ENCODE data around the gene IGSF5.

The IGSF5 gene

DNA sequence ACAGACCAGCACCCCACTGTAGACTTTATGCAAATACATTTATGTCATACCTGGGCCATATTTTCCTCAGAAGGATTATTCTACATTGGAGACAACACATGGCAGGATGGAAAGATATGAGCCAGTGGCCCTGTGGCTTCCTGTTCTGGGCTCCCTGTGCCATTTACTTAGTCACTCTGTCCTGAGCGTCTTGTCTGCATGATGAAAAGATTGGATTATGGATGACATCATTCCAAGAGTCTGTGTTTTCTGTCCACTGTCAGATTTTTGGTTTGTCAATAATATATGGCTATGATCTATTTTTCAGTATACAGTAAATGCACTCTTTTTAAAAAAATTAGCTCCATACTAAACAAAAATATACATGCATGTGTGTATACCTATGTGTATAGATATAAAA is 30.8 kb downstream of the IGSF5 start:
- DNase-seq (ENCODE audit: low spot score): no peak
- TF ChIP-seq, protein P1, sequence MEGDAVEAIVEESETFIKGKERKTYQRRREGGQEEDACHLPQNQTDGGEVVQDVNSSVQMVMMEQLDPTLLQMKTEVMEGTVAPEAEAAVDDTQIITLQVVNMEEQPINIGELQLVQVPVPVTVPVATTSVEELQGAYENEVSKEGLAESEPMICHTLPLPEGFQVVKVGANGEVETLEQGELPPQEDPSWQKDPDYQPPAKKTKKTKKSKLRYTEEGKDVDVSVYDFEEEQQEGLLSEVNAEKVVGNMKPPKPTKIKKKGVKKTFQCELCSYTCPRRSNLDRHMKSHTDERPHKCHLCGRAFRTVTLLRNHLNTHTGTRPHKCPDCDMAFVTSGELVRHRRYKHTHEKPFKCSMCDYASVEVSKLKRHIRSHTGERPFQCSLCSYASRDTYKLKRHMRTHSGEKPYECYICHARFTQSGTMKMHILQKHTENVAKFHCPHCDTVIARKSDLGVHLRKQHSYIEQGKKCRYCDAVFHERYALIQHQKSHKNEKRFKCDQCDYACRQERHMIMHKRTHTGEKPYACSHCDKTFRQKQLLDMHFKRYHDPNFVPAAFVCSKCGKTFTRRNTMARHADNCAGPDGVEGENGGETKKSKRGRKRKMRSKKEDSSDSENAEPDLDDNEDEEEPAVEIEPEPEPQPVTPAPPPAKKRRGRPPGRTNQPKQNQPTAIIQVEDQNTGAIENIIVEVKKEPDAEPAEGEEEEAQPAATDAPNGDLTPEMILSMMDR (IDR thresholded peaks at IDR 0.05; ENCODE audit: poor library complexity, severe bottlenecking): no peak
- Histone ChIP-seq H3K27ac (ENCODE audit: poor library complexity, severe bottlenecking) (no peak overlapping the region), H3K36me3 (ENCODE audit: low read depth) (no peaks in the 10 kb centered on the region), H3K4me1 (ENCODE audit: insufficient read depth, poor library complexity, severe bottlenecking) (no peaks in the 10 kb centered on the region), H3K4me3 (ENCODE audit: severe bottlenecking) (no peak overlapping the region), H3K27me3 (ENCODE audit: insufficient read depth, poor library complexity, severe bottlenecking) (no peaks in the 10 kb centered on the region), H3K9me3 (ENCODE audit: severe bottlenecking) (no peaks in the 10 kb centered on the region)
- ATAC-seq (ENCODE audit: low read depth): no peak

DNA sequence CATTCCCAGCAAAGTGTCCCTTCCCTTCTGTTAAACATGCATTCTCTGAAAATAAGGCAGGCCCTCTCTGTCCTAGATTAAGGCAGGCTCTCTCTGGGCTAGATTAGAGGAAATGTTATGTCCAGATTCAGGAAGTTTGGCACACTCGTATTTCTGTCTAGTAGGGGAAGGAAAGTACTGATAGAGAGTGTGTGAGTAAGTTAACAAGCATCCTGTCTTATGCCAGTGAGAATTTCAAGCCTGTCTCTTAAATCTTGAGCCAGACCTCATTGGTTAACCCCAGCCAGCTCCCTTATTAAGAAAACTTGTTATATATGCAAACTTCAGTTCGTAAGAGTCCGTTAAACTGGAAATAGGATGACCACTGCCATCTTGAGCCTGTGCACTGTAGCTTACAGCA is 31.6 kb downstream of the IGSF5 start:
- Histone ChIP-seq H3K27ac (ENCODE audit: poor library complexity, severe bottlenecking) (no peak overlapping the region), H3K9me3 (ENCODE audit: severe bottlenecking) (no peaks in the 10 kb centered on the region), H3K4me3 (ENCODE audit: severe bottlenecking) (no peak overlapping the region), H3K4me1 (ENCODE audit: insufficient read depth, poor library complexity, severe bottlenecking) (no peaks in the 10 kb centered on the region), H3K27me3 (ENCODE audit: insufficient read depth, poor library complexity, severe bottlenecking) (no peaks in the 10 kb centered on the region), H3K36me3 (ENCODE audit: low read depth) (no peaks in the 10 kb centered on the region)
- ATAC-seq (ENCODE audit: low read depth) (no peak), DNase-seq (ENCODE audit: low spot score) (no peak)
- TF ChIP-seq, protein P1 (IDR thresholded peaks at IDR 0.05; ENCODE audit: poor library complexity, severe bottlenecking): no peak

DNA sequence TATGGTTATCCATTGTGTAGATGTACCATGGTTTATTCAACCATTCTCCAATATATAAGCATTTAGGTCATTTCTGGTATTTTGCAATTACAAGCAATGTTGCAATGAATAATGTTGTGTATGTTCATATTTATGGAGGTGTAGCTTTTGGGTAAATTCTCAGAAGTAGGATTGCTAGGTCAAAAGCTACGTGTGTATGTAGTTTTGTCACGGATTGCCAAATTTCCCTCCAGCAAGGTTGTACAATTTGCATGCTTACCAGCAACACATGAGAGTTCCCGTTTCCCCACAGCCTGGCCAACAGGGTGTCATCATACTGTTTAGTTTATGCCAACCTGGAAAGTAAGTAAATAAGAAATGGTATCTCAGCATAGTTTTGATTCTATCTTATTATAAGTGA is 36.3 kb downstream of the IGSF5 start:
- no peak overlapping the region for H3K27ac ChIP-seq (ENCODE audit: poor library complexity, severe bottlenecking)
- H3K4me1 ChIP-seq (ENCODE audit: insufficient read depth, poor library complexity, severe bottlenecking): no peaks in the 10 kb centered on the region
- H3K9me3 ChIP-seq (ENCODE audit: severe bottlenecking): no peaks in the 10 kb centered on the region
- H3K4me3 ChIP-seq (ENCODE audit: severe bottlenecking): no peak overlapping the region
- TF ChIP-seq, protein P1 (IDR thresholded peaks at IDR 0.05; ENCODE audit: poor library complexity, severe bottlenecking): no peak
- ATAC-seq (ENCODE audit: low read depth): no peak
- DNase-seq (ENCODE audit: low spot score): no peak
- H3K27me3 ChIP-seq (ENCODE audit: insufficient read depth, poor library complexity, severe bottlenecking): no peaks in the 10 kb centered on the region
- H3K36me3 ChIP-seq (ENCODE audit: low read depth): no peaks in the 10 kb centered on the region

DNA sequence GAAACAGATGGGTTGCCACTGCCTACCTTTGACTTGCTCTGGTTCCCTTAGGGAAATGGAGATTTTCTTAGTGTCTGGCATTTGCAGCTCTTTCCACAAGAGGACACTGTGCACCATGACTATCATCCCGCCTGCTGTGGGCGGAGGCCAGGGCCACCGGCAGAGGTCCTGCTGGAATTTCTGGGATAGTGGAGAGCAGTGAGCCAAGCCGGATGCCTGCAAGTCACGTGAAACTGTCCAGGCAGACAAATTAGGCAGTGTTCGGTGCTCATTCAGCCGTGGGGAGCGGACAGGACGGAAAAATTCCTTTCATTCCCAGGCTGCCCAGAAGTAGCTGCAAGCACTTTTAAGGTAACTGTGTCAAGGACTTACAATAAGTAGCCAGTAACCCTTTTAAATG is 43.4 kb downstream of the IGSF5 start:
- ATAC-seq (ENCODE audit: low read depth): peak; percentile 99
- peak; percentile 71 for DNase-seq (ENCODE audit: low spot score)
- no peaks in the 10 kb centered on the region for H3K36me3 ChIP-seq (ENCODE audit: low read depth)
- TF ChIP-seq, protein P1 (IDR thresholded peaks at IDR 0.05; ENCODE audit: poor library complexity, severe bottlenecking): peak; percentile 94
- H3K27ac ChIP-seq (ENCODE audit: poor library complexity, severe bottlenecking): no peak overlapping the region
- H3K4me1 ChIP-seq (ENCODE audit: insufficient read depth, poor library complexity, severe bottlenecking): peaks cover 5% of the 10 kb centered on the region
- no peaks in the 10 kb centered on the region for H3K27me3 ChIP-seq (ENCODE audit: insufficient read depth, poor library complexity, severe bottlenecking)
- H3K4me3 ChIP-seq (ENCODE audit: severe bottlenecking): no peak overlapping the region
- H3K9me3 ChIP-seq (ENCODE audit: severe bottlenecking): no peaks in the 10 kb centered on the region

DNA sequence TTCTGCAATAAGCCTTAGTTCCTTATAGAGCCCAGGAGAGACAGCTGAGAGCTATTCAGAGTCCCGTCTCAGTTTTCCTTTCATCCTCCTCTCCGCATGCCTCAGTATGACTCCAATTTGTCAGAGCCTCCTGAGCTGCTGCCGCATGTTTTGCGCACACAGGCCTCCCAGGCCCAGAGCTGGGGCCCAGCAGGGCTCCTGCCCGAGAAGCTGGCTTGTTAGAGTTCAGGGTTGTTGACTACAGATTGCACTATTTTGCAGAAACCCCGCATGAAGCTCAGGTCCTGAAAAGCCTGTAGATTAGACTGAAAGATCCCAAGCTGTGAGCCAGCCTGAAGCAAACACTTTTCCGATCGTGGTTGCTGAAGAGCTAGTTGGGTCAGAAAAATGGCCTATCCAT is 51.5 kb downstream of the IGSF5 start:
- no peaks in the 10 kb centered on the region for H3K4me1 ChIP-seq (ENCODE audit: insufficient read depth, poor library complexity, severe bottlenecking)
- TF ChIP-seq, protein P1 (IDR thresholded peaks at IDR 0.05; ENCODE audit: poor library complexity, severe bottlenecking): no peak
- DNase-seq (ENCODE audit: low spot score): no peak
- ATAC-seq (ENCODE audit: low read depth): no peak
- H3K27ac ChIP-seq (ENCODE audit: poor library complexity, severe bottlenecking): no peak overlapping the region
- H3K36me3 ChIP-seq (ENCODE audit: low read depth): no peaks in the 10 kb centered on the region
- no peaks in the 10 kb centered on the region for H3K9me3 ChIP-seq (ENCODE audit: severe bottlenecking)
- peaks cover 4% of the 10 kb centered on the region for H3K27me3 ChIP-seq (ENCODE audit: insufficient read depth, poor library complexity, severe bottlenecking)
- no peak overlapping the region for H3K4me3 ChIP-seq (ENCODE audit: severe bottlenecking)

Measured in RWPE2 (cell line).